Tibial artery (tissue), 4 donors: ENCODE results near the gene TXN.
"Not testable (repeated sequence)": the region's sequence is repeated elsewhere in the genome, so short reads cannot be mapped to it uniquely, and the experiment has no call there.

Source experiments
- DNase-seq, 2 donors: peaks; one replicate each; pipeline ENCODE4 v3.0.0-alpha.2; 2019
- H3K27ac ChIP-seq, 2 donors: fragments of 200-600 bp; sonication (generic) in 1 of 2; 1 replicate in 1 of 2; 2 replicates in 1 of 2; pipeline ENCODE4 v1.5.1; 2018 to 2019; ENCODE audit warnings: mild to moderate bottlenecking in 1 of 2
- H3K27me3 ChIP-seq, 2 donors: fragments of 200-600 bp; sonication (generic) in 1 of 2; one replicate each; pipeline versions ENCODE4 v1.5.1 to v1.6.0; 2016 to 2019
- H3K36me3 ChIP-seq, 3 donors: fragments of 200-600 bp; sonication (generic) in 2 of 3; one replicate each; pipeline ENCODE4 v1.5.1; 2016 to 2019; ENCODE audit warnings: mild to moderate bottlenecking in 2 of 3
- H3K4me1 ChIP-seq, 4 donors: fragments of 200-600 bp; sonication (generic) in 2 of 4; 1 replicate in 3 of 4; 2 replicates in 1 of 4; pipeline ENCODE4 v1.5.1; 2016 to 2019
- H3K4me3 ChIP-seq, 2 donors: fragments of 200-600 bp; sonication (generic) in 1 of 2; 1 replicate in 1 of 2; 2 replicates in 1 of 2; pipeline ENCODE4 v1.5.1; 2018 to 2019; ENCODE audit warnings: mild to moderate bottlenecking in 2 of 2
- H3K9me3 ChIP-seq, 3 donors: fragments of 200-600 bp; sonication (generic) in 1 of 3; one replicate each; pipeline ENCODE4 v1.5.1; 2016 to 2019
- CTCF ChIP-seq, 2 experiments: fragments of 200-600 bp in 1 of 2; fragments of 450-650 bp in 1 of 2; IDR thresholded peaks; one replicate each; pipeline ENCODE4 v1.5.1; 2017 to 2019; ENCODE audit warnings: antibody characterized with exemption in 2 of 2, mild to moderate bottlenecking in 1 of 2, moderate library complexity in 1 of 2
- intact Hi-C: fragments of 100-400 bp; cut with DNase I; formaldehyde crosslinking; loops from one replicate; pipeline ENCODE4 v1.15.0; 2023; ENCODE audit warnings: low total_unique reads

The TXN gene

GRCh38 chr9:110257097-110257841 is 962 bp upstream of the TXN start:
- intact Hi-C loops: no loop called here
- Histone ChIP-seq H3K27ac (peak overlapping the region; percentile 82 to 93), H3K36me3 (no peaks in the 10 kb centered on the region), H3K4me3 (peak overlapping the region; percentile 82 to 95), H3K4me1 (peaks cover 0 to 27% (median 14%) of the 10 kb centered on the region in 4 donors), H3K27me3 (no peaks in the 10 kb centered on the region), H3K9me3 (no peaks in the 10 kb centered on the region)
- DNase-seq: no peak
- no peak for TF ChIP-seq CTCF (IDR thresholded peaks at IDR 0.05)

GRCh38 chr9:110255463-110256379 is 586 bp downstream of the TXN start:
- intact Hi-C loops: no loop called here
- Histone ChIP-seq H3K4me1 (peaks cover 0 to 27% (median 14%) of the 10 kb centered on the region in 4 donors), H3K27me3 (no peaks in the 10 kb centered on the region), H3K9me3 (no peaks in the 10 kb centered on the region), H3K36me3 (no peaks in the 10 kb centered on the region), H3K4me3 (peak overlapping the region; percentile 82 to 95), H3K27ac (peak overlapping the region; percentile 82 to 93)
- TF ChIP-seq CTCF (IDR thresholded peaks at IDR 0.05): no peak
- DNase-seq: peak; percentile 58 to 85

GRCh38 chr9:110255034-110255462 is 1.3 kb downstream of the TXN start:
- DNase-seq: no peak
- H3K9me3 ChIP-seq: no peaks in the 10 kb centered on the region
- intact Hi-C loops: no loop called here
- peaks cover 0 to 27% (median 14%) of the 10 kb centered on the region in 4 donors for H3K4me1 ChIP-seq
- peak overlapping the region; percentile 82 to 93 for H3K27ac ChIP-seq
- H3K4me3 ChIP-seq: peak overlapping the region; percentile 82 to 95
- H3K36me3 ChIP-seq: peaks cover 0 to 5% (median 1%) of the 10 kb centered on the region in 3 donors
- H3K27me3 ChIP-seq: no peaks in the 10 kb centered on the region
- no peak for TF ChIP-seq CTCF (IDR thresholded peaks at IDR 0.05)

GRCh38 chr9:110254500-110254899 is 1.8 kb downstream of the TXN start:
- TF ChIP-seq CTCF (IDR thresholded peaks at IDR 0.05): no peak
- Histone ChIP-seq H3K4me1 (peaks cover 0 to 27% (median 14%) of the 10 kb centered on the region in 4 donors), H3K27ac (peak overlapping the region in 1 of 2 donors; percentile 93), H3K27me3 (no peaks in the 10 kb centered on the region), H3K4me3 (peak overlapping the region; percentile 82 to 95), H3K36me3 (peaks cover 3 to 11% (median 7%) of the 10 kb centered on the region in 3 donors), H3K9me3 (no peaks in the 10 kb centered on the region)
- intact Hi-C loops: no loop called here
- DNase-seq: no peak

GRCh38 chr9:110252509-110253139 is 3.7 kb downstream of the TXN start:
- TF ChIP-seq CTCF (IDR thresholded peaks at IDR 0.05): no peak
- Histone ChIP-seq H3K9me3 (no peaks in the 10 kb centered on the region), H3K27me3 (no peaks in the 10 kb centered on the region), H3K36me3 (peaks cover 14 to 23% (median 19%) of the 10 kb centered on the region in 3 donors), H3K4me3 (no peak overlapping the region), H3K4me1 (peaks cover 0 to 23% (median 14%) of the 10 kb centered on the region in 4 donors), H3K27ac (no peak overlapping the region)
- intact Hi-C loops: no loop called here
- DNase-seq: no peak

GRCh38 chr9:110251770-110252169 is 4.5 kb downstream of the TXN start:
- H3K4me3 ChIP-seq, H3K9me3 ChIP-seq, DNase-seq, H3K27me3 ChIP-seq, intact Hi-C loops, H3K27ac ChIP-seq: not testable (repeated sequence)
- Histone ChIP-seq H3K36me3 (peaks cover 22 to 31% (median 27%) of the 10 kb centered on the region in 3 donors), H3K4me1 (peaks cover 0 to 16% (median 11%) of the 10 kb centered on the region in 4 donors)
